HUES48 (cell line): ENCODE measurements around the gene CNTROB.
"Not testable (repeated sequence)": the region's sequence is repeated elsewhere in the genome, so short reads cannot be mapped to it uniquely, and the experiment has no call there.

Experiments
- H3K27ac ChIP-seq: one replicate; pipeline ENCODE4 v1.7.0; 2013; ENCODE audit warnings: low read depth, low read length, inconsistent platforms
- H3K27me3 ChIP-seq: 2 replicates; pipeline ENCODE4 v1.6.1; 2013; ENCODE audit warnings: mild to moderate bottlenecking, low read length; ENCODE audit not compliant: control insufficient read depth, insufficient read depth
- H3K36me3 ChIP-seq: 2 replicates; pipeline ENCODE4 v1.6.1; 2013; ENCODE audit warnings: low read length; ENCODE audit not compliant: control insufficient read depth, insufficient read depth
- H3K4me1 ChIP-seq: 2 replicates; pipeline ENCODE4 v1.6.1; 2013; ENCODE audit warnings: mild to moderate bottlenecking, low read length; ENCODE audit not compliant: control insufficient read depth, insufficient read depth
- H3K4me3 ChIP-seq: 2 replicates; pipeline ENCODE4 v1.5.1; 2013; ENCODE audit warnings: mild to moderate bottlenecking, low read depth, low read length
- H3K9ac ChIP-seq: 2 replicates; pipeline ENCODE4 v1.6.1; 2013; ENCODE audit warnings: mild to moderate bottlenecking, low read depth, low read length, moderate library complexity
- H3K9me3 ChIP-seq: 2 replicates; pipeline ENCODE4 v1.6.1; 2013; ENCODE audit warnings: low read length; ENCODE audit not compliant: control insufficient read depth, insufficient read depth

The CNTROB gene

GRCh38 chr17:7947651-7948050 is 15.6 kb downstream of the CNTROB start:
- H3K36me3 ChIP-seq, result peaks cover 62% of the 10 kb centered on the region

GRCh38 chr17:7950578-7950977 is 18.6 kb downstream of the CNTROB start:
- Histone ChIP-seq H3K4me3 (no peak overlapping the region), H3K9ac (no peak overlapping the region), H3K4me1 (no peaks in the 10 kb centered on the region), H3K36me3 (peaks cover 35% of the 10 kb centered on the region), H3K9me3 (no peaks in the 10 kb centered on the region), H3K27me3 (no peaks in the 10 kb centered on the region), H3K27ac (no peak overlapping the region)

More at GRCh38 chr17:7947651-7948050, 15.6 kb downstream of the CNTROB start:
- H3K9me3 ChIP-seq, result no peaks in the 10 kb centered on the region
- no peak overlapping the region for H3K4me3 ChIP-seq
- H3K9ac ChIP-seq, result no peak overlapping the region
- H3K27me3 ChIP-seq, result no peaks in the 10 kb centered on the region
- H3K4me1 ChIP-seq, result no peaks in the 10 kb centered on the region
- no peak overlapping the region for H3K27ac ChIP-seq

- H3K27me3 ChIP-seq, result no peaks in the 10 kb centered on the region
These were observed 19.3 kb downstream of the CNTROB start for GRCh38 chr17:7951143-7951792.

GRCh38 chr17:7953266-7953665 is 21.3 kb downstream of the CNTROB start:
- H3K9me3 ChIP-seq, H3K4me1 ChIP-seq, H3K9ac ChIP-seq, H3K4me3 ChIP-seq, H3K27ac ChIP-seq, H3K27me3 ChIP-seq: not testable (repeated sequence)
- peaks cover 13% of the 10 kb centered on the region for H3K36me3 ChIP-seq

More at GRCh38 chr17:7951143-7951792, 19.3 kb downstream of the CNTROB start:
- Histone ChIP-seq H3K4me3 (no peak overlapping the region), H3K36me3 (peaks cover 28% of the 10 kb centered on the region), H3K27ac (no peak overlapping the region), H3K9ac (no peak overlapping the region), H3K4me1 (no peaks in the 10 kb centered on the region), H3K9me3 (no peaks in the 10 kb centered on the region)

- no peaks in the 10 kb centered on the region for H3K36me3 ChIP-seq
- H3K27ac ChIP-seq, result no peak overlapping the region
These were observed 23.6 kb downstream of the CNTROB start for GRCh38 chr17:7955414-7956227.

GRCh38 chr17:7956228-7956965 is 24.4 kb downstream of the CNTROB start:
- Histone ChIP-seq H3K27ac (no peak overlapping the region), H3K27me3 (no peaks in the 10 kb centered on the region), H3K9ac (no peak overlapping the region), H3K4me1 (peaks cover 7% of the 10 kb centered on the region; the same call in 1 of the 2 replicates), H3K9me3 (no peaks in the 10 kb centered on the region), H3K4me3 (no peak overlapping the region), H3K36me3 (no peaks in the 10 kb centered on the region)

More at GRCh38 chr17:7955414-7956227, 23.6 kb downstream of the CNTROB start:
- Histone ChIP-seq H3K4me1 (0 out of 2 replicates have a peak, but pooled peaks cover 2% of the 10 kb centered on the region), H3K4me3 (no peak overlapping the region), H3K9me3 (no peaks in the 10 kb centered on the region), H3K9ac (no peak overlapping the region), H3K27me3 (no peaks in the 10 kb centered on the region)

GRCh38 chr17:7959503-7960253 is 27.7 kb downstream of the CNTROB start:
- Histone ChIP-seq H3K4me3 (no peak overlapping the region), H3K36me3 (no peaks in the 10 kb centered on the region), H3K27ac (no peak overlapping the region)

GRCh38 chr17:7961421-7961820 is 29.4 kb downstream of the CNTROB start:
- H3K9ac ChIP-seq, result no peak overlapping the region
- no peak overlapping the region for H3K4me3 ChIP-seq
- no peaks in the 10 kb centered on the region for H3K9me3 ChIP-seq
- no peaks in the 10 kb centered on the region for H3K36me3 ChIP-seq
- no peak overlapping the region for H3K27ac ChIP-seq
- no peaks in the 10 kb centered on the region for H3K27me3 ChIP-seq
- peaks cover 10% of the 10 kb centered on the region; the same call in 1 of the 2 replicates for H3K4me1 ChIP-seq

More at GRCh38 chr17:7959503-7960253, 27.7 kb downstream of the CNTROB start:
- H3K9ac ChIP-seq, result no peak overlapping the region
- peaks cover 10% of the 10 kb centered on the region; the same call in 1 of the 2 replicates for H3K4me1 ChIP-seq
- no peaks in the 10 kb centered on the region for H3K27me3 ChIP-seq
- H3K9me3 ChIP-seq, result no peaks in the 10 kb centered on the region

GRCh38 chr17:7967751-7968150 is 35.7 kb downstream of the CNTROB start:
- Histone ChIP-seq H3K9ac (no peak overlapping the region), H3K27ac (no peak overlapping the region), H3K4me1 (no peaks in the 10 kb centered on the region), H3K27me3 (no peaks in the 10 kb centered on the region), H3K36me3 (no peaks in the 10 kb centered on the region), H3K9me3 (no peaks in the 10 kb centered on the region), H3K4me3 (no peak overlapping the region)

- Histone ChIP-seq H3K27me3 (no peaks in the 10 kb centered on the region), H3K9me3 (no peaks in the 10 kb centered on the region), H3K9ac (no peak overlapping the region), H3K36me3 (no peaks in the 10 kb centered on the region), H3K4me3 (no peak overlapping the region), H3K4me1 (no peaks in the 10 kb centered on the region), H3K27ac (no peak overlapping the region)
These were observed 37.4 kb downstream of the CNTROB start for GRCh38 chr17:7969433-7969832.
